Caco-2 (cell line): Measurements from ENCODE around the gene CPLX3. TPM values are rescaled to one million over a fixed set of nuclear protein-coding genes. Genes with fewer than 3 reads are reported as not detected.

Experiments
- BruUV-seq: library from RNA; stranded (reverse); fragments of 400-500 nt; replicated peaks from 2 replicates; lab custom pipeline; 2021; lab: Mats Ljungman, UMichigan
- CTCF ChIA-PET: fragments of 300-600 bp; sonication (Branson Sonifier 250); formaldehyde crosslinking; loops from one replicate; lab custom pipeline; 2022; ENCODE audit warnings: antibody characterized with exemption; lab: Charles Lee
- POLR2A ChIA-PET: fragments of 300-600 bp; sonication (Branson Sonifier 250); formaldehyde crosslinking; loops from one replicate; lab custom pipeline; 2022; ENCODE audit warnings: antibody characterized with exemption; lab: Charles Lee
- DNase-seq, 2 experiments: peaks; one replicate each; pipeline versions ENCODE4 v3.0.0 to v3.0.0-alpha.2; 2020 to 2022
- H3K27me3 ChIP-seq: replicated peaks from 2 replicates; pipeline ENCODE4 v1.6.0; 2011; ENCODE audit warnings: low read length; ENCODE audit not compliant: control insufficient read depth, insufficient read depth
- H3K36me3 ChIP-seq: 2 replicates; pipeline ENCODE4 v1.5.1; 2011; ENCODE audit warnings: low read length; ENCODE audit not compliant: control insufficient read depth, insufficient read depth
- H3K4me1 ChIP-seq: fragments of 250-450 bp; sonication (Bioruptor Pico); 2 replicates; pipeline ENCODE4 v1.5.1; 2020; ENCODE audit warnings: mild to moderate bottlenecking
- H3K4me3 ChIP-seq: 2 replicates; pipeline ENCODE4 v1.5.1; 2011; ENCODE audit warnings: low read depth, mild to moderate bottlenecking, control low read depth, low read length
- H3K9me3 ChIP-seq: fragments of 250-450 bp; sonication (Bioruptor Pico); 2 replicates; pipeline ENCODE4 v1.5.1; 2020; ENCODE audit warnings: mild to moderate bottlenecking, moderate library complexity
- H3K27ac Mint-ChIP-seq: one replicate; pipeline ENCODE4 v1.8.0; 2022; ENCODE audit warnings: mixed read lengths; ENCODE audit not compliant: unreplicated experiment
- H3K27me3 Mint-ChIP-seq: one replicate; pipeline ENCODE4 v1.8.0; 2022; ENCODE audit warnings: mixed read lengths; ENCODE audit not compliant: insufficient read depth, unreplicated experiment
- H3K36me3 Mint-ChIP-seq: one replicate; pipeline ENCODE4 v1.8.0; 2022; ENCODE audit warnings: mild to moderate bottlenecking, mixed read lengths; ENCODE audit not compliant: insufficient read depth, unreplicated experiment
- H3K4me1 Mint-ChIP-seq: one replicate; pipeline ENCODE4 v1.8.0; 2022; ENCODE audit warnings: low read depth, mixed read lengths; ENCODE audit not compliant: unreplicated experiment
- H3K4me3 Mint-ChIP-seq: one replicate; pipeline ENCODE4 v1.8.0; 2022; ENCODE audit warnings: mild to moderate bottlenecking, moderate library complexity, mixed read lengths; ENCODE audit not compliant: unreplicated experiment
- H3K9me3 Mint-ChIP-seq: one replicate; pipeline ENCODE4 v1.8.0; 2022; ENCODE audit warnings: mixed read lengths; ENCODE audit not compliant: unreplicated experiment
- CTCF ChIP-seq, 2 experiments: fragments of 200-600 bp in 1 of 2; IDR thresholded peaks; 1 replicate in 1 of 2; 2 replicates in 1 of 2; pipeline versions ENCODE4 v1.5.1 to v1.8.0; 2011 to 2022; ENCODE audit warnings: antibody characterized with exemption in 1 of 2, control low read depth in 1 of 2, inconsistent platforms in 1 of 2, low read depth in 1 of 2, low read length in 1 of 2, mild to moderate bottlenecking in 1 of 2, moderate library complexity in 1 of 2; ENCODE audit not compliant: insufficient read depth in 1 of 2, severe bottlenecking in 1 of 2, unreplicated experiment in 1 of 2
- intact Hi-C: fragments of 100-400 bp; cut with micrococcal nuclease; formaldehyde crosslinking; loops from one replicate; pipeline ENCODE4 v1.10.0; 2022; ENCODE audit not compliant: unreplicated experiment
- total RNA-seq: library from RNA; stranded (reverse); gene quantifications from 2 replicates; pipeline ENCODE4 v1.2.3, GENCODE V29; 2022

The CPLX3 gene
- total RNA-seq, 1 experiment from 2014 or later: not detected

GRCh38 chr15:74842581-74843444, 16.4 kb downstream of the CPLX3 start, which contains the start of gene ULK3:
ULK3 (minus strand) TSS chr15:74843156; CDS start chr15:74843105, 51 bp downstream.
- H3K4me1 ChIP-seq: peaks cover 13% of the 10 kb centered on the region
- Mint-ChIP-seq H3K4me1 (peaks cover 6% of the 10 kb centered on the region), H3K27me3 (no peaks in the 10 kb centered on the region), H3K36me3 (peaks cover 43% of the 10 kb centered on the region), H3K27ac (peak within 1 kb of the TSS; percentile 80), H3K9me3 (no peaks in the 10 kb centered on the region), H3K4me3 (peak within 1 kb of the TSS; percentile 84)
- no TSS peak for BruUV-seq
- peak; percentile 40 to 81 for TF ChIP-seq CTCF (IDR thresholded peaks at IDR 0.05; ENCODE audit: insufficient read depth in 1 of 2, low read depth in 1 of 2, low read length in 1 of 2, severe bottlenecking in 1 of 2, unreplicated experiment in 1 of 2)
- intact Hi-C loops: loop anchor here (2.0 to 5.0 kb wide), 5 partner anchors 30 to 109 kb away; partner anchors contain the start of genes FAM219B and SCAMP2
- H3K4me3 ChIP-seq: peak within 1 kb of the TSS; percentile 90
- POLR2A ChIA-PET: interaction anchor here (1.9 kb wide), 1 partner anchor 64 kb away, joined by 7 read pairs; the partner anchor contains the start of gene FAM219B
- no peaks in the 10 kb centered on the region for H3K36me3 ChIP-seq
- CTCF ChIA-PET: interaction anchor here (0.6 to 1.9 kb wide), 9 partner anchors 47 to 161 kb away, joined by 3 to 9 read pairs (median 3); partner anchors contain the start of genes CSK, CYP1A1 and MPI
- H3K9me3 ChIP-seq: no peaks in the 10 kb centered on the region
- peak; percentile 93 to 95 for DNase-seq
- no peaks in the 10 kb centered on the region for H3K27me3 ChIP-seq

GRCh38 chr15:74843445-74843828, 17.0 kb downstream of the CPLX3 start:
- no peak for TF ChIP-seq CTCF (IDR thresholded peaks at IDR 0.05; ENCODE audit: insufficient read depth in 1 of 2, low read depth in 1 of 2, low read length in 1 of 2, severe bottlenecking in 1 of 2, unreplicated experiment in 1 of 2)
- ChIA-PET POLR2A (interaction anchor here (1.9 kb wide), 1 partner anchor 63 kb away, joined by 7 read pairs; the partner anchor contains the start of gene FAM219B), CTCF (interaction anchor here (1.1 to 1.9 kb wide), 3 partner anchors 54 to 72 kb away, joined by 3 to 9 read pairs (median 6); no protein-coding TSS in a partner anchor)
- Histone ChIP-seq H3K9me3 (no peaks in the 10 kb centered on the region), H3K36me3 (no peaks in the 10 kb centered on the region; the same call in 1 of the 2 replicates), H3K27me3 (no peaks in the 10 kb centered on the region), H3K4me1 (peaks cover 13% of the 10 kb centered on the region), H3K4me3 (peak overlapping the region; percentile 90)
- intact Hi-C loops: loop anchor here (2.0 to 5.0 kb wide), 5 partner anchors 29 to 109 kb away; partner anchors contain the start of genes FAM219B and SCAMP2
- H3K4me1 Mint-ChIP-seq: peaks cover 6% of the 10 kb centered on the region
- peaks cover 50% of the 10 kb centered on the region for H3K36me3 Mint-ChIP-seq
- H3K27me3 Mint-ChIP-seq: no peaks in the 10 kb centered on the region
- H3K9me3 Mint-ChIP-seq: no peaks in the 10 kb centered on the region
- H3K27ac Mint-ChIP-seq: peak overlapping the region; percentile 80
- BruUV-seq: TSS peak; percentile 96
- H3K4me3 Mint-ChIP-seq: peak overlapping the region; percentile 84
- no peak for DNase-seq

GRCh38 chr15:74843891-74844299, 17.5 kb downstream of the CPLX3 start:
- intact Hi-C loops: loop anchor here (2.0 to 5.0 kb wide), 5 partner anchors 29 to 108 kb away; partner anchors contain the start of genes FAM219B and SCAMP2
- peaks cover 6% of the 10 kb centered on the region for H3K4me1 Mint-ChIP-seq
- POLR2A ChIA-PET: no interaction called here
- peaks cover 54% of the 10 kb centered on the region for H3K36me3 Mint-ChIP-seq
- TF ChIP-seq CTCF (IDR thresholded peaks at IDR 0.05; ENCODE audit: insufficient read depth in 1 of 2, low read depth in 1 of 2, low read length in 1 of 2, severe bottlenecking in 1 of 2, unreplicated experiment in 1 of 2): no peak
- Histone ChIP-seq H3K4me1 (peaks cover 13% of the 10 kb centered on the region), H3K36me3 (no peaks in the 10 kb centered on the region; the same call in 1 of the 2 replicates), H3K9me3 (no peaks in the 10 kb centered on the region), H3K4me3 (peak overlapping the region; percentile 90), H3K27me3 (no peaks in the 10 kb centered on the region)
- DNase-seq: no peak
- peak overlapping the region; percentile 80 for H3K27ac Mint-ChIP-seq
- no peaks in the 10 kb centered on the region for H3K27me3 Mint-ChIP-seq
- peak overlapping the region; percentile 84 for H3K4me3 Mint-ChIP-seq
- CTCF ChIA-PET: interaction anchor here (1.1 to 1.9 kb wide), 3 partner anchors 54 to 58 kb away, joined by 3 to 9 read pairs (median 9); no protein-coding TSS in a partner anchor
- no peaks in the 10 kb centered on the region for H3K9me3 Mint-ChIP-seq
- BruUV-seq: TSS peak; percentile 40
